HepG2 (cell line): ENCODE results near the gene HSP90AB1. TPM values are rescaled to one million over a fixed set of nuclear protein-coding genes. Genes with fewer than 3 reads are reported as not detected.

ENCODE experiments used
- MTA1 ChIP-seq: sonication (generic); formaldehyde crosslinking; IDR thresholded peaks from 2 replicates; pipeline ENCODE4 v1.4.0; 2020; ENCODE audit warnings: missing genetic modification reagents, mild to moderate bottlenecking, borderline replicate concordance
- POLR2AphosphoS2 ChIP-seq: IDR thresholded peaks from 2 replicates; pipeline ENCODE4 v1.6.1; 2011; ENCODE audit warnings: low read depth, low read length, improper control_type of control experiment
- XBP1 ChIP-seq: sonication (generic); formaldehyde crosslinking; IDR thresholded peaks from 2 replicates; pipeline ENCODE4 v1.5.0; 2020; ENCODE audit warnings: missing genetic modification reagents
- ZNF124 ChIP-seq: sonication (generic); formaldehyde crosslinking; IDR thresholded peaks from 2 replicates; pipeline ENCODE4 v1.4.0; 2020; ENCODE audit warnings: missing genetic modification reagents
- ZNF670 ChIP-seq: sonication (generic); formaldehyde crosslinking; IDR thresholded peaks from 2 replicates; pipeline ENCODE4 v1.8.0; 2022; ENCODE audit warnings: mild to moderate bottlenecking, missing genetic modification reagents, borderline replicate concordance
- polyA plus RNA-seq, 8 experiments: library from polyadenylated mRNA; depleted of rRNA in 3 of 8; stranded (reverse) in 7 of 8; unstranded in 1 of 8; fragments of >200 nt; fragmentation: Illumina TruSeq in 4 of 8; extraction: Trizol in 4 of 8; gene quantifications; 2 replicates each; pipeline versions ENCODE4 v1.2.1 to v1.2.3, GENCODE V29; 2011 to 2016; ENCODE audit warnings: low read depth in 4 of 8, missing spikeins in 1 of 8, mixed read lengths in 1 of 8; ENCODE audit not compliant: insufficient read depth in 1 of 8
- total RNA-seq, 5 experiments: library from RNA; depleted of rRNA; stranded (reverse); fragments of >200 nt; fragmentation: Illumina TruSeq; extraction: Trizol; gene quantifications; 2 replicates each; pipeline ENCODE4 v1.2.3, GENCODE V29; 2016; ENCODE audit warnings: low read depth in 1 of 5
- TF ChIP-seq, protein P1 (sequence below): sonication (generic); formaldehyde crosslinking; IDR thresholded peaks from 2 replicates; pipeline ENCODE4 v1.5.0; 2020; ENCODE audit warnings: mild to moderate bottlenecking, missing genetic modification reagents
- TF ChIP-seq, protein P2 (sequence below): sonication (generic); formaldehyde crosslinking; IDR thresholded peaks from 2 replicates; pipeline ENCODE4 v1.5.1; 2020; ENCODE audit warnings: mild to moderate bottlenecking, missing genetic modification reagents, borderline replicate concordance
- TF ChIP-seq, protein P3 (sequence below): sonication (generic); formaldehyde crosslinking; IDR thresholded peaks from 2 replicates; pipeline ENCODE4 v1.4.0; 2020; ENCODE audit warnings: missing genetic modification reagents, borderline replicate concordance
- TF ChIP-seq, protein P4 (sequence below): sonication (generic); formaldehyde crosslinking; IDR thresholded peaks from 2 replicates; pipeline ENCODE4 v1.4.0; 2020; ENCODE audit warnings: mild to moderate bottlenecking, missing genetic modification reagents

HSP90AB1 gene
- total and polyA plus RNA-seq, 2 of the 13 experiments (the other 11 are each of a cell fraction or from before 2014, with no cell fraction given) = 1,325 to 1,472 TPM

DNA sequence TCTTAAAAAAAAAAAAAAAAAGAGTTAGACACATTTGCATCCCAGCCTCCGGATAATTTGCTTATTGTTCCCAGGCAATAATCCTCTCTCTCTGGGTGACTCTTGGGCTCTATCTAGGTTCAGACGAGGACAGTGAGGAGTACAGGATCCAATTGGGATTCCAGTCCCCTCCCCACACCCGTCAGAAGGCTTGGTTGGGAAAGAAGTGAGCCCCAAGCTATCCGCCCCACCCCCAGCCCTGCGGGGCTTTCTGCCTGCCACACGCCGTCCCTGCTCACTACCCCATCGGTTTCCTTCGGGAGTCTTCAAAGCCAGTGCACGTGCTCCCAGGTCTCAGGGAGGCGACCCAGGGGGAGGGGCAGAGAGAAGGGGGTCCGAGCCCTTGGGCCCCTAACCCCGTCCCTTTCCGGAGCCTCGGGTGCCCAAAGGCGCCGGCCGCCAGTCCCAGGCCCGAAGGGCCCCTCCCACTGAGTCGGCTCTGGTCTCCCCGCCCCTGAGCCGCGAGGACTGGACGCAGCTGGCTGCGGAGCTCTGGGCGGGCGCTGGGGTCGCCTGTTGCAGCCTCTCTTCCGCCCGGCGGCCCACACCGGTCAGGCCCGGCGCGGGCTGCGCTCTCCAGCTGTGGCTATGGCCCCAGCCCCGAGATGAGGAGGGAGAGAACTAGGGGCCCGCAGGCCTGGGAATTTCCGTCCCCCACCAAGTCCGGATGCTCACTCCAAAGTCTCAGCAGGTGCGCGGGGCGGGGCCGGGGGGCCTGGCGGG, 27.7 kb upstream of the HSP90AB1 start (continued):
- no peak for TF ChIP-seq POLR2AphosphoS2
- peak; percentile 89; the same call in 1 of the 2 replicates for TF ChIP-seq MTA1 (CRISPR knock-in tag)
- TF ChIP-seq ZNF670 = 0 out of 2 replicates have a peak, but pooled peaks have one; percentile 46
- no peak for TF ChIP-seq XBP1 (CRISPR knock-in tag)
- TF ChIP-seq ZNF124 = no peak
- TF ChIP-seq, protein P1, sequence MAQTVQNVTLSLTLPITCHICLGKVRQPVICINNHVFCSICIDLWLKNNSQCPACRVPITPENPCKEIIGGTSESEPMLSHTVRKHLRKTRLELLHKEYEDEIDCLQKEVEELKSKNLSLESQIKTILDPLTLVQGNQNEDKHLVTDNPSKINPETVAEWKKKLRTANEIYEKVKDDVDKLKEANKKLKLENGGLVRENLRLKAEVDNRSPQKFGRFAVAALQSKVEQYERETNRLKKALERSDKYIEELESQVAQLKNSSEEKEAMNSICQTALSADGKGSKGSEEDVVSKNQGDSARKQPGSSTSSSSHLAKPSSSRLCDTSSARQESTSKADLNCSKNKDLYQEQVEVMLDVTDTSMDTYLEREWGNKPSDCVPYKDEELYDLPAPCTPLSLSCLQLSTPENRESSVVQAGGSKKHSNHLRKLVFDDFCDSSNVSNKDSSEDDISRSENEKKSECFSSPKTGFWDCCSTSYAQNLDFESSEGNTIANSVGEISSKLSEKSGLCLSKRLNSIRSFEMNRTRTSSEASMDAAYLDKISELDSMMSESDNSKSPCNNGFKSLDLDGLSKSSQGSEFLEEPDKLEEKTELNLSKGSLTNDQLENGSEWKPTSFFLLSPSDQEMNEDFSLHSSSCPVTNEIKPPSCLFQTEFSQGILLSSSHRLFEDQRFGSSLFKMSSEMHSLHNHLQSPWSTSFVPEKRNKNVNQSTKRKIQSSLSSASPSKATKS (CRISPR knock-in tag) = no peak
- TF ChIP-seq, protein P2, sequence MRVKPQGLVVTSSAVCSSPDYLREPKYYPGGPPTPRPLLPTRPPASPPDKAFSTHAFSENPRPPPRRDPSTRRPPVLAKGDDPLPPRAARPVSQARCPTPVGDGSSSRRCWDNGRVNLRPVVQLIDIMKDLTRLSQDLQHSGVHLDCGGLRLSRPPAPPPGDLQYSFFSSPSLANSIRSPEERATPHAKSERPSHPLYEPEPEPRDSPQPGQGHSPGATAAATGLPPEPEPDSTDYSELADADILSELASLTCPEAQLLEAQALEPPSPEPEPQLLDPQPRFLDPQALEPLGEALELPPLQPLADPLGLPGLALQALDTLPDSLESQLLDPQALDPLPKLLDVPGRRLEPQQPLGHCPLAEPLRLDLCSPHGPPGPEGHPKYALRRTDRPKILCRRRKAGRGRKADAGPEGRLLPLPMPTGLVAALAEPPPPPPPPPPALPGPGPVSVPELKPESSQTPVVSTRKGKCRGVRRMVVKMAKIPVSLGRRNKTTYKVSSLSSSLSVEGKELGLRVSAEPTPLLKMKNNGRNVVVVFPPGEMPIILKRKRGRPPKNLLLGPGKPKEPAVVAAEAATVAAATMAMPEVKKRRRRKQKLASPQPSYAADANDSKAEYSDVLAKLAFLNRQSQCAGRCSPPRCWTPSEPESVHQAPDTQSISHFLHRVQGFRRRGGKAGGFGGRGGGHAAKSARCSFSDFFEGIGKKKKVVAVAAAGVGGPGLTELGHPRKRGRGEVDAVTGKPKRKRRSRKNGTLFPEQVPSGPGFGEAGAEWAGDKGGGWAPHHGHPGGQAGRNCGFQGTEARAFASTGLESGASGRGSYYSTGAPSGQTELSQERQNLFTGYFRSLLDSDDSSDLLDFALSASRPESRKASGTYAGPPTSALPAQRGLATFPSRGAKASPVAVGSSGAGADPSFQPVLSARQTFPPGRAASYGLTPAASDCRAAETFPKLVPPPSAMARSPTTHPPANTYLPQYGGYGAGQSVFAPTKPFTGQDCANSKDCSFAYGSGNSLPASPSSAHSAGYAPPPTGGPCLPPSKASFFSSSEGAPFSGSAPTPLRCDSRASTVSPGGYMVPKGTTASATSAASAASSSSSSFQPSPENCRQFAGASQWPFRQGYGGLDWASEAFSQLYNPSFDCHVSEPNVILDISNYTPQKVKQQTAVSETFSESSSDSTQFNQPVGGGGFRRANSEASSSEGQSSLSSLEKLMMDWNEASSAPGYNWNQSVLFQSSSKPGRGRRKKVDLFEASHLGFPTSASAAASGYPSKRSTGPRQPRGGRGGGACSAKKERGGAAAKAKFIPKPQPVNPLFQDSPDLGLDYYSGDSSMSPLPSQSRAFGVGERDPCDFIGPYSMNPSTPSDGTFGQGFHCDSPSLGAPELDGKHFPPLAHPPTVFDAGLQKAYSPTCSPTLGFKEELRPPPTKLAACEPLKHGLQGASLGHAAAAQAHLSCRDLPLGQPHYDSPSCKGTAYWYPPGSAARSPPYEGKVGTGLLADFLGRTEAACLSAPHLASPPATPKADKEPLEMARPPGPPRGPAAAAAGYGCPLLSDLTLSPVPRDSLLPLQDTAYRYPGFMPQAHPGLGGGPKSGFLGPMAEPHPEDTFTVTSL (CRISPR knock-in tag) = no peak
- TF ChIP-seq, protein P3, sequence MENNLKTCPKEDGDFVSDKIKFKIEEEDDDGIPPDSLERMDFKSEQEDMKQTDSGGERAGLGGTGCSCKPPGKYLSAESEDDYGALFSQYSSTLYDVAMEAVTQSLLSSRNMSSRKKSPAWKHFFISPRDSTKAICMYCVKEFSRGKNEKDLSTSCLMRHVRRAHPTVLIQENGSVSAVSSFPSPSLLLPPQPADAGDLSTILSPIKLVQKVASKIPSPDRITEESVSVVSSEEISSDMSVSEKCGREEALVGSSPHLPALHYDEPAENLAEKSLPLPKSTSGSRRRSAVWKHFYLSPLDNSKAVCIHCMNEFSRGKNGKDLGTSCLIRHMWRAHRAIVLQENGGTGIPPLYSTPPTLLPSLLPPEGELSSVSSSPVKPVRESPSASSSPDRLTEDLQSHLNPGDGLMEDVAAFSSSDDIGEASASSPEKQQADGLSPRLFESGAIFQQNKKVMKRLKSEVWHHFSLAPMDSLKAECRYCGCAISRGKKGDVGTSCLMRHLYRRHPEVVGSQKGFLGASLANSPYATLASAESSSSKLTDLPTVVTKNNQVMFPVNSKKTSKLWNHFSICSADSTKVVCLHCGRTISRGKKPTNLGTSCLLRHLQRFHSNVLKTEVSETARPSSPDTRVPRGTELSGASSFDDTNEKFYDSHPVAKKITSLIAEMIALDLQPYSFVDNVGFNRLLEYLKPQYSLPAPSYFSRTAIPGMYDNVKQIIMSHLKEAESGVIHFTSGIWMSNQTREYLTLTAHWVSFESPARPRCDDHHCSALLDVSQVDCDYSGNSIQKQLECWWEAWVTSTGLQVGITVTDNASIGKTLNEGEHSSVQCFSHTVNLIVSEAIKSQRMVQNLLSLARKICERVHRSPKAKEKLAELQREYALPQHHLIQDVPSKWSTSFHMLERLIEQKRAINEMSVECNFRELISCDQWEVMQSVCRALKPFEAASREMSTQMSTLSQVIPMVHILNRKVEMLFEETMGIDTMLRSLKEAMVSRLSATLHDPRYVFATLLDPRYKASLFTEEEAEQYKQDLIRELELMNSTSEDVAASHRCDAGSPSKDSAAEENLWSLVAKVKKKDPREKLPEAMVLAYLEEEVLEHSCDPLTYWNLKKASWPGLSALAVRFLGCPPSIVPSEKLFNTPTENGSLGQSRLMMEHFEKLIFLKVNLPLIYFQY (CRISPR knock-in tag) = peak; percentile 71
- TF ChIP-seq, protein P4, sequence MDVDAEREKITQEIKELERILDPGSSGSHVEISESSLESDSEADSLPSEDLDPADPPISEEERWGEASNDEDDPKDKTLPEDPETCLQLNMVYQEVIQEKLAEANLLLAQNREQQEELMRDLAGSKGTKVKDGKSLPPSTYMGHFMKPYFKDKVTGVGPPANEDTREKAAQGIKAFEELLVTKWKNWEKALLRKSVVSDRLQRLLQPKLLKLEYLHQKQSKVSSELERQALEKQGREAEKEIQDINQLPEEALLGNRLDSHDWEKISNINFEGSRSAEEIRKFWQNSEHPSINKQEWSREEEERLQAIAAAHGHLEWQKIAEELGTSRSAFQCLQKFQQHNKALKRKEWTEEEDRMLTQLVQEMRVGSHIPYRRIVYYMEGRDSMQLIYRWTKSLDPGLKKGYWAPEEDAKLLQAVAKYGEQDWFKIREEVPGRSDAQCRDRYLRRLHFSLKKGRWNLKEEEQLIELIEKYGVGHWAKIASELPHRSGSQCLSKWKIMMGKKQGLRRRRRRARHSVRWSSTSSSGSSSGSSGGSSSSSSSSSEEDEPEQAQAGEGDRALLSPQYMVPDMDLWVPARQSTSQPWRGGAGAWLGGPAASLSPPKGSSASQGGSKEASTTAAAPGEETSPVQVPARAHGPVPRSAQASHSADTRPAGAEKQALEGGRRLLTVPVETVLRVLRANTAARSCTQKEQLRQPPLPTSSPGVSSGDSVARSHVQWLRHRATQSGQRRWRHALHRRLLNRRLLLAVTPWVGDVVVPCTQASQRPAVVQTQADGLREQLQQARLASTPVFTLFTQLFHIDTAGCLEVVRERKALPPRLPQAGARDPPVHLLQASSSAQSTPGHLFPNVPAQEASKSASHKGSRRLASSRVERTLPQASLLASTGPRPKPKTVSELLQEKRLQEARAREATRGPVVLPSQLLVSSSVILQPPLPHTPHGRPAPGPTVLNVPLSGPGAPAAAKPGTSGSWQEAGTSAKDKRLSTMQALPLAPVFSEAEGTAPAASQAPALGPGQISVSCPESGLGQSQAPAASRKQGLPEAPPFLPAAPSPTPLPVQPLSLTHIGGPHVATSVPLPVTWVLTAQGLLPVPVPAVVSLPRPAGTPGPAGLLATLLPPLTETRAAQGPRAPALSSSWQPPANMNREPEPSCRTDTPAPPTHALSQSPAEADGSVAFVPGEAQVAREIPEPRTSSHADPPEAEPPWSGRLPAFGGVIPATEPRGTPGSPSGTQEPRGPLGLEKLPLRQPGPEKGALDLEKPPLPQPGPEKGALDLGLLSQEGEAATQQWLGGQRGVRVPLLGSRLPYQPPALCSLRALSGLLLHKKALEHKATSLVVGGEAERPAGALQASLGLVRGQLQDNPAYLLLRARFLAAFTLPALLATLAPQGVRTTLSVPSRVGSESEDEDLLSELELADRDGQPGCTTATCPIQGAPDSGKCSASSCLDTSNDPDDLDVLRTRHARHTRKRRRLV (CRISPR knock-in tag) = no peak
